ENCODE measurements around the gene C17orf58. TPM values are rescaled to one million over a fixed set of nuclear protein-coding genes. Genes with fewer than 3 reads are reported as not detected.

The C17orf58 gene
- total and polyA plus RNA-seq, 9 of the 15 experiments (the other 6 are each of a cell fraction or from before 2014, with no cell fraction given) = 8.6 to 37.4 (median 27.6) TPM

GRCh38 chr17:67993153-67993997 is 2.9 kb downstream of the C17orf58 start (continued):
- TF ChIP-seq CHD7 (IDR thresholded peaks at IDR 0.05; ENCODE audit: low read depth, low read length) (no peak), RBFOX2 (IDR thresholded peaks at IDR 0.05; ENCODE audit: low read depth, low read length) (peak; percentile 85), ZNF436 (CRISPR knock-in tag; IDR thresholded peaks at IDR 0.05) (no peak), ZNF589 (CRISPR knock-in tag; IDR thresholded peaks at IDR 0.05; ENCODE audit: low read depth) (peak; percentile 91), NR0B1 (IDR thresholded peaks at IDR 0.05; ENCODE audit: partially characterized antibody) (no peak), CAMTA2 (CRISPR knock-in tag; conservative IDR thresholded peaks at IDR 0.05) (no peak), CTBP1 (IDR thresholded peaks at IDR 0.05; ENCODE audit: borderline replicate concordance) (peak; percentile 69), DLX4 (CRISPR knock-in tag; IDR thresholded peaks at IDR 0.05) (no peak), CHAMP1 (IDR thresholded peaks at IDR 0.05) (no peak)
